WTC11 (cell line): ENCODE data around the gene ARL4A. TPM values are rescaled to one million over a fixed set of nuclear protein-coding genes. Genes with fewer than 3 reads are reported as not detected.

Experiments
- ATAC-seq: fragments of 200-7000 bp; cut with Tn5 transposase; 2 replicates; pipeline ENCODE4 v1.10.0; 2021; ENCODE audit warnings: mild to moderate bottlenecking, moderate library complexity
- CTCF ChIA-PET: fragments of 300-600 bp; sonication (Branson Sonifier 250); formaldehyde crosslinking; loops from one replicate; lab custom pipeline; 2021; ENCODE audit warnings: antibody characterized with exemption; lab: Charles Lee
- POLR2A ChIA-PET: fragments of 350-600 bp; sonication (Branson Sonifier 250); formaldehyde crosslinking; loops from one replicate; lab custom pipeline; 2021; ENCODE audit warnings: antibody characterized with exemption; lab: Charles Lee
- DNase-seq: peaks from one replicate; pipeline ENCODE4 v3.0.0; 2021; ENCODE audit warnings: low spot score
- H3K27ac Mint-ChIP-seq: 2 replicates; pipeline ENCODE4 v1.8.0; 2021; ENCODE audit warnings: mixed read lengths
- H3K27me3 Mint-ChIP-seq: 2 replicates; pipeline ENCODE4 v1.8.0; 2021; ENCODE audit warnings: low read depth, mild to moderate bottlenecking, moderate library complexity, mixed read lengths
- H3K36me3 Mint-ChIP-seq: 2 replicates; pipeline ENCODE4 v1.8.0; 2021; ENCODE audit warnings: mixed read lengths
- H3K4me1 Mint-ChIP-seq: 2 replicates; pipeline ENCODE4 v1.8.0; 2022; ENCODE audit warnings: mixed read lengths
- H3K4me3 Mint-ChIP-seq: 2 replicates; pipeline ENCODE4 v1.8.0; 2021; ENCODE audit warnings: mild to moderate bottlenecking, moderate library complexity, mixed read lengths
- H3K9me3 Mint-ChIP-seq: 2 replicates; pipeline ENCODE4 v1.8.0; 2021; ENCODE audit warnings: mixed read lengths
- ELF4 ChIP-seq: sonication (generic); formaldehyde crosslinking; IDR thresholded peaks from 2 replicates; pipeline ENCODE4 v1.8.1; 2022; ENCODE audit warnings: low read depth, mild to moderate bottlenecking, moderate library complexity, missing genetic modification reagents
- FOXP1 ChIP-seq: sonication (generic); formaldehyde crosslinking; IDR thresholded peaks from 2 replicates; pipeline ENCODE4 v1.8.0; 2022; ENCODE audit warnings: missing genetic modification reagents, mild to moderate bottlenecking, moderate library complexity, borderline replicate concordance
- NR2C2 ChIP-seq: sonication (generic); formaldehyde crosslinking; IDR thresholded peaks from 2 replicates; pipeline ENCODE4 v1.8.0; 2022; ENCODE audit warnings: mild to moderate bottlenecking, missing genetic modification reagents
- OVOL2 ChIP-seq: fragments of 250-450 bp; sonication (Bioruptor Pico); IDR thresholded peaks from 2 replicates; pipeline ENCODE4 v1.9.0; 2021; ENCODE audit warnings: mild to moderate bottlenecking, borderline replicate concordance
- SOX15 ChIP-seq: fragments of 250-450 bp; sonication (Bioruptor Pico); IDR thresholded peaks from 2 replicates; pipeline ENCODE4 v1.9.0; 2021; ENCODE audit warnings: mild to moderate bottlenecking
- ZNF138 ChIP-seq: sonication (generic); formaldehyde crosslinking; conservative IDR thresholded peaks from 2 replicates; pipeline ENCODE4 v1.8.1; 2022; ENCODE audit warnings: mild to moderate bottlenecking, moderate library complexity, missing genetic modification reagents
- total RNA-seq: library from RNA; stranded (reverse); gene quantifications from 3 replicates; pipeline ENCODE4 v1.2.3, GENCODE V29; 2021
- TF ChIP-seq, protein P1 (sequence below): sonication (generic); formaldehyde crosslinking; conservative IDR thresholded peaks from 2 replicates; pipeline ENCODE4 v1.8.1; 2023; ENCODE audit warnings: mild to moderate bottlenecking, low read depth, missing genetic modification reagents, moderate library complexity
- TF ChIP-seq, protein P2 (sequence below): fragments of 250-450 bp; sonication (Bioruptor Pico); IDR thresholded peaks from 2 replicates; pipeline ENCODE4 v1.9.0; 2021; ENCODE audit warnings: mild to moderate bottlenecking
- TF ChIP-seq, protein P3 (sequence below): sonication (generic); formaldehyde crosslinking; IDR thresholded peaks from 2 replicates; pipeline ENCODE4 v1.8.0; 2022; ENCODE audit warnings: mild to moderate bottlenecking, missing genetic modification reagents
- TF ChIP-seq, protein P4 (sequence below): sonication (generic); formaldehyde crosslinking; IDR thresholded peaks from 2 replicates; pipeline ENCODE4 v1.8.1; 2023; ENCODE audit warnings: mild to moderate bottlenecking, missing genetic modification reagents
- TF ChIP-seq, protein P5 (sequence below): sonication (generic); formaldehyde crosslinking; IDR thresholded peaks from 2 replicates; pipeline ENCODE4 v1.8.0; 2023; ENCODE audit warnings: mild to moderate bottlenecking, missing genetic modification reagents
- TF ChIP-seq, protein P6 (sequence below): sonication (generic); formaldehyde crosslinking; conservative IDR thresholded peaks from 2 replicates; pipeline ENCODE4 v1.8.1; 2022; ENCODE audit warnings: mild to moderate bottlenecking, missing genetic modification reagents
- TF ChIP-seq, protein P7 (sequence below): sonication (generic); formaldehyde crosslinking; IDR thresholded peaks from 2 replicates; pipeline ENCODE4 v1.8.0; 2022; ENCODE audit warnings: mild to moderate bottlenecking, missing genetic modification reagents

Gene ARL4A
- total RNA-seq, 1 experiment from 2014 or later = 25.4 TPM

DNA sequence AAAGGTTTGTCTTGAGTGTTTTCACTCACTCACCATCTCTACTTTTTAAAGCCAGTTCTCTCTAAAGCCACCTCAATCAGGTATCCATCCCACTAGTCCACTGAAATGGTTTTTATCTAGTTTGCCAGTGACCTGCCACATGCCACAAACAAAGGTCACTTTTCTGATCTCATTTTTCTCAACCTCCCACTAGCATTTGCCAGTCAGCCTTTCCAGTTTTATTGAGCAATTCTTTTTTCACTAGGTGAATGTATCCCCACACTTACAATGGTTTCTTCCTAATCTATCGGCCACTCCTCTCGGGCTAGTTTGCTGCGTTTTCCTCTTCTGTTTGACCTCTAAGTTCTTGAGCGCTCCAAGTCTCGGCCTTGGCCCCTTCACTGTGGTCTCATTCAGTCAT, 44.9 kb upstream of the ARL4A start:
- no peak for ATAC-seq
- Mint-ChIP-seq H3K4me1 (peaks cover 13% of the 10 kb centered on the region), H3K36me3 (no peaks in the 10 kb centered on the region), H3K4me3 (no peak overlapping the region), H3K9me3 (no peaks in the 10 kb centered on the region), H3K27ac (no peak overlapping the region), H3K27me3 (no peaks in the 10 kb centered on the region)
- DNase-seq = no peak
- TF ChIP-seq, protein P1, sequence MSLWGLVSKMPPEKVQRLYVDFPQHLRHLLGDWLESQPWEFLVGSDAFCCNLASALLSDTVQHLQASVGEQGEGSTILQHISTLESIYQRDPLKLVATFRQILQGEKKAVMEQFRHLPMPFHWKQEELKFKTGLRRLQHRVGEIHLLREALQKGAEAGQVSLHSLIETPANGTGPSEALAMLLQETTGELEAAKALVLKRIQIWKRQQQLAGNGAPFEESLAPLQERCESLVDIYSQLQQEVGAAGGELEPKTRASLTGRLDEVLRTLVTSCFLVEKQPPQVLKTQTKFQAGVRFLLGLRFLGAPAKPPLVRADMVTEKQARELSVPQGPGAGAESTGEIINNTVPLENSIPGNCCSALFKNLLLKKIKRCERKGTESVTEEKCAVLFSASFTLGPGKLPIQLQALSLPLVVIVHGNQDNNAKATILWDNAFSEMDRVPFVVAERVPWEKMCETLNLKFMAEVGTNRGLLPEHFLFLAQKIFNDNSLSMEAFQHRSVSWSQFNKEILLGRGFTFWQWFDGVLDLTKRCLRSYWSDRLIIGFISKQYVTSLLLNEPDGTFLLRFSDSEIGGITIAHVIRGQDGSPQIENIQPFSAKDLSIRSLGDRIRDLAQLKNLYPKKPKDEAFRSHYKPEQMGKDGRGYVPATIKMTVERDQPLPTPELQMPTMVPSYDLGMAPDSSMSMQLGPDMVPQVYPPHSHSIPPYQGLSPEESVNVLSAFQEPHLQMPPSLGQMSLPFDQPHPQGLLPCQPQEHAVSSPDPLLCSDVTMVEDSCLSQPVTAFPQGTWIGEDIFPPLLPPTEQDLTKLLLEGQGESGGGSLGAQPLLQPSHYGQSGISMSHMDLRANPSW = no peak
- TF ChIP-seq, protein P2, sequence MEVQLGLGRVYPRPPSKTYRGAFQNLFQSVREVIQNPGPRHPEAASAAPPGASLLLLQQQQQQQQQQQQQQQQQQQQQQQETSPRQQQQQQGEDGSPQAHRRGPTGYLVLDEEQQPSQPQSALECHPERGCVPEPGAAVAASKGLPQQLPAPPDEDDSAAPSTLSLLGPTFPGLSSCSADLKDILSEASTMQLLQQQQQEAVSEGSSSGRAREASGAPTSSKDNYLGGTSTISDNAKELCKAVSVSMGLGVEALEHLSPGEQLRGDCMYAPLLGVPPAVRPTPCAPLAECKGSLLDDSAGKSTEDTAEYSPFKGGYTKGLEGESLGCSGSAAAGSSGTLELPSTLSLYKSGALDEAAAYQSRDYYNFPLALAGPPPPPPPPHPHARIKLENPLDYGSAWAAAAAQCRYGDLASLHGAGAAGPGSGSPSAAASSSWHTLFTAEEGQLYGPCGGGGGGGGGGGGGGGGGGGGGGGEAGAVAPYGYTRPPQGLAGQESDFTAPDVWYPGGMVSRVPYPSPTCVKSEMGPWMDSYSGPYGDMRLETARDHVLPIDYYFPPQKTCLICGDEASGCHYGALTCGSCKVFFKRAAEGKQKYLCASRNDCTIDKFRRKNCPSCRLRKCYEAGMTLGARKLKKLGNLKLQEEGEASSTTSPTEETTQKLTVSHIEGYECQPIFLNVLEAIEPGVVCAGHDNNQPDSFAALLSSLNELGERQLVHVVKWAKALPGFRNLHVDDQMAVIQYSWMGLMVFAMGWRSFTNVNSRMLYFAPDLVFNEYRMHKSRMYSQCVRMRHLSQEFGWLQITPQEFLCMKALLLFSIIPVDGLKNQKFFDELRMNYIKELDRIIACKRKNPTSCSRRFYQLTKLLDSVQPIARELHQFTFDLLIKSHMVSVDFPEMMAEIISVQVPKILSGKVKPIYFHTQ (CRISPR knock-in tag) = no peak
- TF ChIP-seq, protein P3, sequence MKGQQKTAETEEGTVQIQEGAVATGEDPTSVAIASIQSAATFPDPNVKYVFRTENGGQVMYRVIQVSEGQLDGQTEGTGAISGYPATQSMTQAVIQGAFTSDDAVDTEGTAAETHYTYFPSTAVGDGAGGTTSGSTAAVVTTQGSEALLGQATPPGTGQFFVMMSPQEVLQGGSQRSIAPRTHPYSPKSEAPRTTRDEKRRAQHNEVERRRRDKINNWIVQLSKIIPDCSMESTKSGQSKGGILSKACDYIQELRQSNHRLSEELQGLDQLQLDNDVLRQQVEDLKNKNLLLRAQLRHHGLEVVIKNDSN = no peak
- TF ChIP-seq ELF4 (CRISPR knock-in tag) (no peak), ZNF138 (CRISPR knock-in tag) (no peak), SOX15 (no peak), NR2C2 (CRISPR knock-in tag) (no peak), FOXP1 (no peak), OVOL2 (no peak)
- TF ChIP-seq, protein P4, sequence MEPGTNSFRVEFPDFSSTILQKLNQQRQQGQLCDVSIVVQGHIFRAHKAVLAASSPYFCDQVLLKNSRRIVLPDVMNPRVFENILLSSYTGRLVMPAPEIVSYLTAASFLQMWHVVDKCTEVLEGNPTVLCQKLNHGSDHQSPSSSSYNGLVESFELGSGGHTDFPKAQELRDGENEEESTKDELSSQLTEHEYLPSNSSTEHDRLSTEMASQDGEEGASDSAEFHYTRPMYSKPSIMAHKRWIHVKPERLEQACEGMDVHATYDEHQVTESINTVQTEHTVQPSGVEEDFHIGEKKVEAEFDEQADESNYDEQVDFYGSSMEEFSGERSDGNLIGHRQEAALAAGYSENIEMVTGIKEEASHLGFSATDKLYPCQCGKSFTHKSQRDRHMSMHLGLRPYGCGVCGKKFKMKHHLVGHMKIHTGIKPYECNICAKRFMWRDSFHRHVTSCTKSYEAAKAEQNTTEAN (CRISPR knock-in tag) = no peak
- TF ChIP-seq, protein P5, sequence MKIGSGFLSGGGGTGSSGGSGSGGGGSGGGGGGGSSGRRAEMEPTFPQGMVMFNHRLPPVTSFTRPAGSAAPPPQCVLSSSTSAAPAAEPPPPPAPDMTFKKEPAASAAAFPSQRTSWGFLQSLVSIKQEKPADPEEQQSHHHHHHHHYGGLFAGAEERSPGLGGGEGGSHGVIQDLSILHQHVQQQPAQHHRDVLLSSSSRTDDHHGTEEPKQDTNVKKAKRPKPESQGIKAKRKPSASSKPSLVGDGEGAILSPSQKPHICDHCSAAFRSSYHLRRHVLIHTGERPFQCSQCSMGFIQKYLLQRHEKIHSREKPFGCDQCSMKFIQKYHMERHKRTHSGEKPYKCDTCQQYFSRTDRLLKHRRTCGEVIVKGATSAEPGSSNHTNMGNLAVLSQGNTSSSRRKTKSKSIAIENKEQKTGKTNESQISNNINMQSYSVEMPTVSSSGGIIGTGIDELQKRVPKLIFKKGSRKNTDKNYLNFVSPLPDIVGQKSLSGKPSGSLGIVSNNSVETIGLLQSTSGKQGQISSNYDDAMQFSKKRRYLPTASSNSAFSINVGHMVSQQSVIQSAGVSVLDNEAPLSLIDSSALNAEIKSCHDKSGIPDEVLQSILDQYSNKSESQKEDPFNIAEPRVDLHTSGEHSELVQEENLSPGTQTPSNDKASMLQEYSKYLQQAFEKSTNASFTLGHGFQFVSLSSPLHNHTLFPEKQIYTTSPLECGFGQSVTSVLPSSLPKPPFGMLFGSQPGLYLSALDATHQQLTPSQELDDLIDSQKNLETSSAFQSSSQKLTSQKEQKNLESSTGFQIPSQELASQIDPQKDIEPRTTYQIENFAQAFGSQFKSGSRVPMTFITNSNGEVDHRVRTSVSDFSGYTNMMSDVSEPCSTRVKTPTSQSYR (CRISPR knock-in tag) = no peak
- TF ChIP-seq, protein P6, sequence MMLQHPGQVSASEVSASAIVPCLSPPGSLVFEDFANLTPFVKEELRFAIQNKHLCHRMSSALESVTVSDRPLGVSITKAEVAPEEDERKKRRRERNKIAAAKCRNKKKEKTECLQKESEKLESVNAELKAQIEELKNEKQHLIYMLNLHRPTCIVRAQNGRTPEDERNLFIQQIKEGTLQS (CRISPR knock-in tag) = no peak
- TF ChIP-seq, protein P7, sequence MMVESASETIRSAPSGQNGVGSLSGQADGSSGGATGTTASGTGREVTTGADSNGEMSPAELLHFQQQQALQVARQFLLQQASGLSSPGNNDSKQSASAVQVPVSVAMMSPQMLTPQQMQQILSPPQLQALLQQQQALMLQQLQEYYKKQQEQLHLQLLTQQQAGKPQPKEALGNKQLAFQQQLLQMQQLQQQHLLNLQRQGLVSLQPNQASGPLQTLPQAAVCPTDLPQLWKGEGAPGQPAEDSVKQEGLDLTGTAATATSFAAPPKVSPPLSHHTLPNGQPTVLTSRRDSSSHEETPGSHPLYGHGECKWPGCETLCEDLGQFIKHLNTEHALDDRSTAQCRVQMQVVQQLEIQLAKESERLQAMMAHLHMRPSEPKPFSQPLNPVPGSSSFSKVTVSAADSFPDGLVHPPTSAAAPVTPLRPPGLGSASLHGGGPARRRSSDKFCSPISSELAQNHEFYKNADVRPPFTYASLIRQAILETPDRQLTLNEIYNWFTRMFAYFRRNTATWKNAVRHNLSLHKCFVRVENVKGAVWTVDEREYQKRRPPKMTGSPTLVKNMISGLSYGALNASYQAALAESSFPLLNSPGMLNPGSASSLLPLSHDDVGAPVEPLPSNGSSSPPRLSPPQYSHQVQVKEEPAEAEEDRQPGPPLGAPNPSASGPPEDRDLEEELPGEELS (CRISPR knock-in tag) = no peak
- ChIA-PET CTCF (no interaction called here), POLR2A (no interaction called here)
